GM12874 (cell line): ENCODE measurements around the gene NUP160.

ENCODE experiments used
- TF ChIP-seq, protein P1 (sequence below): IDR thresholded peaks from 2 replicates; pipeline ENCODE4 v1.5.1; 2011; ENCODE audit warnings: low read depth, mild to moderate bottlenecking, control low read depth, low read length, moderate library complexity; ENCODE audit not compliant: insufficient read depth

Gene NUP160

DNA sequence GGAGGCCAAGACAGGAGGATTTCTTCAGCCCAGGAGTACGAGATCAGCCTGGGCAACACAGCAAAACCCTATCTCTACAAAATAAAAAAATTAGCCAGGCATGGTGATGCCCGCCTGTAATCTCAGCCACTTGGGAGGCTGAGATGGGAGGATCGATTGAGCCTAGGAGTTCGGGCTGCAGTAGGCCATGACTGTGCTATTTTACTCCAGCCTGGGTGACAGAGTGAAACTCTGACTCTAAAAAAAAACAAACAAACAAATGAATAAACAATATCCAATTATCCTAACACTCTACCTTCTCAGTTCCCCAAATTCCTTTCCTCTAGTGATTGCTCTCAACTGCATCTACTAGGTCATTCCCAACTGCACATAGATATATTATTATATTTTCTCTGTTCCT, 5.4 kb downstream of the NUP160 start:
- TF ChIP-seq, protein P1, sequence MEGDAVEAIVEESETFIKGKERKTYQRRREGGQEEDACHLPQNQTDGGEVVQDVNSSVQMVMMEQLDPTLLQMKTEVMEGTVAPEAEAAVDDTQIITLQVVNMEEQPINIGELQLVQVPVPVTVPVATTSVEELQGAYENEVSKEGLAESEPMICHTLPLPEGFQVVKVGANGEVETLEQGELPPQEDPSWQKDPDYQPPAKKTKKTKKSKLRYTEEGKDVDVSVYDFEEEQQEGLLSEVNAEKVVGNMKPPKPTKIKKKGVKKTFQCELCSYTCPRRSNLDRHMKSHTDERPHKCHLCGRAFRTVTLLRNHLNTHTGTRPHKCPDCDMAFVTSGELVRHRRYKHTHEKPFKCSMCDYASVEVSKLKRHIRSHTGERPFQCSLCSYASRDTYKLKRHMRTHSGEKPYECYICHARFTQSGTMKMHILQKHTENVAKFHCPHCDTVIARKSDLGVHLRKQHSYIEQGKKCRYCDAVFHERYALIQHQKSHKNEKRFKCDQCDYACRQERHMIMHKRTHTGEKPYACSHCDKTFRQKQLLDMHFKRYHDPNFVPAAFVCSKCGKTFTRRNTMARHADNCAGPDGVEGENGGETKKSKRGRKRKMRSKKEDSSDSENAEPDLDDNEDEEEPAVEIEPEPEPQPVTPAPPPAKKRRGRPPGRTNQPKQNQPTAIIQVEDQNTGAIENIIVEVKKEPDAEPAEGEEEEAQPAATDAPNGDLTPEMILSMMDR: no peak

DNA sequence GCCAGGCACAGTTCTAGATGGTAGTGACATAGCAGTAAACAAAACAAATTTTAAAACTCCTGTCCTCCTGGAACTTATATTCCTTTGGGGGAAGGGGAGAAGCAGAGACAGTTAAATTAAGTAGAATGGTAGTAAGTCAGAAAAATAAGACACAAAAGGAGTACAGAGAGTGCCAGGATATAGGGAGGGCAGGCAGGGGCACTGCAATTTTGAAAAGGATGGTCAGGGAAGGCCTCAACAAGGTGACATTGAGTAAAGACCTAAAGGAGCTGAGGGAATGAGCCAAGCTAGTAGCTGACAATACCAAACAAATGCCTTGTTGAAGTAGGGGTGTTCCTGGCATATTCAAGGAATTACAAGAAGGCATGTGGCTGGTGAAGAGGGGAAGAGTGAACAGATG, 10.2 kb downstream of the NUP160 start:
- TF ChIP-seq, protein P1: no peak

DNA sequence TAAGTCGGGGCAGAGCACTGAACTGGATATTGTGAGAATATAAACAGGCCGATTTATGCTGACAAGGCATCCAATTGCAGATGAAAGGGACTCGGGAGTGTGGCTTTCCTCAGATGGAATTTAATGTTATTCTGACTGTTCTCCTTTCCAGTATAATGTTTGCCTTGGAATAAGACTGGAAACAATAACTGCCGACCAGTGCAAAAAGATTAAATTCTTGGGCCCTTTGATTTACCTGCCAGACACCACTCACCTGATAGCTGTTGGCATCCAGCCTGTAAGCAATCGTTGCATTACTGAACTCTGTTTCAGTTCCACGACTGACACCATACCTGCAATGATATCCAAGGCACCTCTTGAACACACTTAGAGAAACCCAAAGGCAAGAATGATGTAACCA, 10.9 kb downstream of the NUP160 start:
- TF ChIP-seq, protein P1: no peak

DNA sequence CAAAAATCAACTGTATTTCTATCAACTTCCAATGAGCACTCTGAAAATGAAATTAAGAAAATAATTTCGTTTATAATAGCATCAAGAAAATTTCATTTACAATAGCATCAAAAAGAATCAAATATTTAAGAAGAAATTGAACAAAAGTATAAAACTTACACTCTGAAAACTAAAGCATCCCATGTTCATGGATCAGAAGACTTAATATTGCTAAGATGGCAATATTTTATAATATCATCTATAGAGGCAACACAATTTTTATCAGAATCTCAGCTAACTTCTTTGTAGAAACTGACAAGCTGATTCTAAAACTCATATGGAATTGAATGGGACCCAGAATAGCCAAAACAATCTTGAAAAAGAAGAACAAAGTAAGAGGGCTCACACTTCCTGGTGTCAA, 19.9 kb downstream of the NUP160 start:
- TF ChIP-seq, protein P1: no peak

DNA sequence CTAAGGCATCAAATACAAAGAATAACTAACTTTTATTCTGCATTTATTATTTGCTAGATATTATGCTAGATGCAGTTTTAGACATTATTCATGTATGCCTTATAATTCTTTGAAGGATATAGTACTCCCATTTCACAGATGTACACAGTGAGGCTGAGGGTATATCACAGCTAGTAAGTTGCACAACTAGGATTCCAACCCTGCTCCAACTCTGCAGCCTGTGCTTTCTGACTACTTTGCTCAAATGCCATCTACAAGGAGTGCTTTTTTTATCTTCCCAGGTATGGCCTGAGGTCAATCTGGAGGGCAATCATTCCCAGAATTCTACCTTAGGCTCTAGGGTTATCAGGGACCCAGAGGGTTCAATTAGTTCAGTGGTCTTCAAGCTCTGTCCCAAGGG, 28.4 kb downstream of the NUP160 start:
- TF ChIP-seq, protein P1: no peak

DNA sequence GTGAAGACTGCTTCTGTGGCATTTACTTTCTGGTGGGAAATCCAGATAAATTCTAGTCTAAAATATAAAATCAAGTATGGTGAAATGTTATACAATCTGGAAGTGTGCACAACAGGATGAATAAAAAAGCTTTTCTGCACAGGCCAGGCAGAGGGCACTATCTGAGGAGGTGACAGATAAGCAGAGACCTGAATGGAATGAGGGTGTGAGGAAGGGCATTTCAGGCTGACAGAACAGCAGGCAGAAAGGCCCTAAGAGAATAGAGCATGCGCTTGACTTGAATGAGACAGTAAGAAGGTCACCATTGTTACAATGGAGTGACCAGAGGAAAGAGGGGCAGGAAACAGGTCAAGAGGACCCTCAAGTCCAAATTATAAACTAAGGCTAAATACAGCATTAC, 47.4 kb downstream of the NUP160 start:
- TF ChIP-seq, protein P1: no peak

DNA sequence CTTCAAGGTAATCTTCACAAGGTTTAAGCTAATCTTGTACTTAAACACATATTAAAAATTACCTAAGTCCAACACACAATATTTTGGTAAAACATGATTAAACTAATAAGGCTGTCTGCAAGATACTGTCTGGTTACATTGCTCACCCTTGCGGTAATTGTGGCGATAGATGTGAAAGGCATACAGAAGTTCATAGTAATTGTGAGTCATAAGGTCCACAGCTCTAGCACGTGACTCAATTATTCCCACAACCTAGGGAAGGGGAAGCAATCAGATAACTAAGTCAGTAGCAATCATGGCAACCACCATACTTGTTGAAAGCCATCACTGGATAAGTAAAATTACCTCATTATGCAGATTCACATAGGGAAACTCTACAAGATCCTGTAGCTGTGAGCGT, 50.5 kb downstream of the NUP160 start:
- TF ChIP-seq, protein P1: no peak
